Prostate gland (tissue), 2 donors: ENCODE results near the gene CEACAM18.

Experiments used
- POLR2A ChIP-seq: fragments of 450-650 bp; IDR thresholded peaks from one replicate; pipeline ENCODE4 v1.6.1; 2016; ENCODE audit warnings: antibody characterized with exemption, mild to moderate bottlenecking
- TF ChIP-seq, protein P1 (sequence below), 4 experiments: fragments of 200-600 bp in 2 of 4; fragments of 450-650 bp in 2 of 4; sonication (generic) in 2 of 4; IDR thresholded peaks; 1 replicate in 3 of 4; 2 replicates in 1 of 4; pipeline ENCODE4 v1.5.1; 2016 to 2019; ENCODE audit warnings: antibody characterized with exemption in 4 of 4, mild to moderate bottlenecking in 2 of 4, moderate library complexity in 2 of 4

DNA sequence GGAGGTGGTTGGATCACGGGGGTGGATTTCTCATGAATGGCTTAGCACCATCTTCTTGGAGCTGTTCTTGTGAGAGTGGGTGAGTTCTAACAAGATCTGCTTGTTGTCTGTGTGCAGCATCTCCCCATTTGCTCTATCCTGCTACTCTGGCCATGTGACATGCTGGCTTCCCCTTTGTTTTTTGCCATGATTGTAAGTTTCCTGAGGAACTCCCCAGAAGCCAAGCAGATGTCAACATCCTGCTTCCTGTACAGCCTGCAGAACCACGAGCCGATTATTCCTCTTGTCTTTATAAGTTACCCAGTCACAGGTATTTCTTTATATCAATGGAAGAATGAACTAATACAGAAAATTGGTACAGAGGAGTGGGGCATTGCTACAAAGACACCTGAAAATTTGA lies 25.6 kb downstream of the CEACAM18 start:
- TF ChIP-seq, protein P1, sequence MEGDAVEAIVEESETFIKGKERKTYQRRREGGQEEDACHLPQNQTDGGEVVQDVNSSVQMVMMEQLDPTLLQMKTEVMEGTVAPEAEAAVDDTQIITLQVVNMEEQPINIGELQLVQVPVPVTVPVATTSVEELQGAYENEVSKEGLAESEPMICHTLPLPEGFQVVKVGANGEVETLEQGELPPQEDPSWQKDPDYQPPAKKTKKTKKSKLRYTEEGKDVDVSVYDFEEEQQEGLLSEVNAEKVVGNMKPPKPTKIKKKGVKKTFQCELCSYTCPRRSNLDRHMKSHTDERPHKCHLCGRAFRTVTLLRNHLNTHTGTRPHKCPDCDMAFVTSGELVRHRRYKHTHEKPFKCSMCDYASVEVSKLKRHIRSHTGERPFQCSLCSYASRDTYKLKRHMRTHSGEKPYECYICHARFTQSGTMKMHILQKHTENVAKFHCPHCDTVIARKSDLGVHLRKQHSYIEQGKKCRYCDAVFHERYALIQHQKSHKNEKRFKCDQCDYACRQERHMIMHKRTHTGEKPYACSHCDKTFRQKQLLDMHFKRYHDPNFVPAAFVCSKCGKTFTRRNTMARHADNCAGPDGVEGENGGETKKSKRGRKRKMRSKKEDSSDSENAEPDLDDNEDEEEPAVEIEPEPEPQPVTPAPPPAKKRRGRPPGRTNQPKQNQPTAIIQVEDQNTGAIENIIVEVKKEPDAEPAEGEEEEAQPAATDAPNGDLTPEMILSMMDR (IDR thresholded peaks at IDR 0.05) = no peak
- TF ChIP-seq POLR2A = no peak
